HL-60 (cell line): Measurements from ENCODE around the gene C1QTNF9.
A peak's percentile ranks its signal among the peaks of the same experiment; 100 is the strongest.

ENCODE experiments used
- DNase-seq, 2 experiments: peaks; one replicate each; pipeline ENCODE4 v3.0.0-alpha.2; 2010 to 2020; ENCODE audit warnings: low read depth in 1 of 2, low spot score in 1 of 2
- H3K27ac ChIP-seq: fragments of 250-450 bp; sonication (Bioruptor Pico); replicated peaks from 2 replicates; pipeline ENCODE4 v1.5.1; 2020; ENCODE audit warnings: mild to moderate bottlenecking, moderate library complexity
- H3K27me3 ChIP-seq: fragments of 250-450 bp; sonication (Bioruptor Pico); 2 replicates; pipeline ENCODE4 v1.5.1; 2021; ENCODE audit warnings: mild to moderate bottlenecking, moderate library complexity; ENCODE audit not compliant: insufficient read depth, poor library complexity, severe bottlenecking
- H3K4me3 ChIP-seq: replicated peaks from 2 replicates; pipeline ENCODE4 v1.5.1; 2011; ENCODE audit warnings: mild to moderate bottlenecking, control low read depth, low read length; ENCODE audit not compliant: insufficient read depth
- GABPA ChIP-seq: IDR thresholded peaks from 2 replicates; pipeline ENCODE4 v1.6.1; 2012; ENCODE audit warnings: low read depth
- POLR2AphosphoS5 ChIP-seq: IDR thresholded peaks from 2 replicates; pipeline ENCODE4 v1.6.1; 2012; ENCODE audit warnings: low read depth
- SPI1 ChIP-seq: IDR thresholded peaks from 2 replicates; pipeline ENCODE4 v1.6.1; 2012; ENCODE audit warnings: low read depth, mild to moderate bottlenecking, borderline replicate concordance
- TF ChIP-seq, protein P1 (sequence below): IDR thresholded peaks from one replicate; pipeline ENCODE4 v1.5.1; 2011; ENCODE audit warnings: low read length, control low read depth, inconsistent platforms; ENCODE audit not compliant: insufficient read depth
- TF ChIP-seq, protein P2 (sequence below): IDR thresholded peaks from 2 replicates; pipeline ENCODE4 v1.6.1; 2012; ENCODE audit warnings: low read depth; ENCODE audit not compliant: insufficient replicate concordance

The C1QTNF9 gene

DNA sequence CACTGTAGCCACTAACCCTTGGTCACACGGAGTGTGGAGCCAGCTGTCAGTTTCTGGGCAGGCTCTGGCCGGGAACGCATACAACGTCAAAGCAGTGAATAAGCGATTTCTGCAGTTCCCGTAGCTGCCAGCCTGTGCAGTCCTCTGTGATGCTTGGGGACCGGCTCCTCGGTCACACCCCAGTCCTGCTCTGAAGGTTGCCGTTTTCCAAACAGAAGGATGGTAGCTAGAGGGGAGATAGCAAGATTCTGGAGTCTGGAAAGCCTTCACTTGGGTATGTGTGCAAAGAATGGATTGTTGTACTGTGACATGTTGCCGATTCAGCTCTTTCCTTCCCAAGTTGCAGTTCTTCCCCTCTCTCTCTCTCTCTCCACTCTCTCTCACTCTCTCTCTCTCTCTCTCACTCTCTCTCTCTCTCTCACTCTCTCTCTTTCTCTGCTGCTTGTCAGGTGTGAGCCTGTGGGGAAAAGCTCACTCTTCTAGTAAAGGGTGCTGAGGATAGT, 38.7 kb upstream of the C1QTNF9 start:
- TF ChIP-seq POLR2AphosphoS5 (no peak), SPI1 (no peak), GABPA (no peak)
- TF ChIP-seq, protein P1, sequence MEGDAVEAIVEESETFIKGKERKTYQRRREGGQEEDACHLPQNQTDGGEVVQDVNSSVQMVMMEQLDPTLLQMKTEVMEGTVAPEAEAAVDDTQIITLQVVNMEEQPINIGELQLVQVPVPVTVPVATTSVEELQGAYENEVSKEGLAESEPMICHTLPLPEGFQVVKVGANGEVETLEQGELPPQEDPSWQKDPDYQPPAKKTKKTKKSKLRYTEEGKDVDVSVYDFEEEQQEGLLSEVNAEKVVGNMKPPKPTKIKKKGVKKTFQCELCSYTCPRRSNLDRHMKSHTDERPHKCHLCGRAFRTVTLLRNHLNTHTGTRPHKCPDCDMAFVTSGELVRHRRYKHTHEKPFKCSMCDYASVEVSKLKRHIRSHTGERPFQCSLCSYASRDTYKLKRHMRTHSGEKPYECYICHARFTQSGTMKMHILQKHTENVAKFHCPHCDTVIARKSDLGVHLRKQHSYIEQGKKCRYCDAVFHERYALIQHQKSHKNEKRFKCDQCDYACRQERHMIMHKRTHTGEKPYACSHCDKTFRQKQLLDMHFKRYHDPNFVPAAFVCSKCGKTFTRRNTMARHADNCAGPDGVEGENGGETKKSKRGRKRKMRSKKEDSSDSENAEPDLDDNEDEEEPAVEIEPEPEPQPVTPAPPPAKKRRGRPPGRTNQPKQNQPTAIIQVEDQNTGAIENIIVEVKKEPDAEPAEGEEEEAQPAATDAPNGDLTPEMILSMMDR, result no peak
- TF ChIP-seq, protein P2, sequence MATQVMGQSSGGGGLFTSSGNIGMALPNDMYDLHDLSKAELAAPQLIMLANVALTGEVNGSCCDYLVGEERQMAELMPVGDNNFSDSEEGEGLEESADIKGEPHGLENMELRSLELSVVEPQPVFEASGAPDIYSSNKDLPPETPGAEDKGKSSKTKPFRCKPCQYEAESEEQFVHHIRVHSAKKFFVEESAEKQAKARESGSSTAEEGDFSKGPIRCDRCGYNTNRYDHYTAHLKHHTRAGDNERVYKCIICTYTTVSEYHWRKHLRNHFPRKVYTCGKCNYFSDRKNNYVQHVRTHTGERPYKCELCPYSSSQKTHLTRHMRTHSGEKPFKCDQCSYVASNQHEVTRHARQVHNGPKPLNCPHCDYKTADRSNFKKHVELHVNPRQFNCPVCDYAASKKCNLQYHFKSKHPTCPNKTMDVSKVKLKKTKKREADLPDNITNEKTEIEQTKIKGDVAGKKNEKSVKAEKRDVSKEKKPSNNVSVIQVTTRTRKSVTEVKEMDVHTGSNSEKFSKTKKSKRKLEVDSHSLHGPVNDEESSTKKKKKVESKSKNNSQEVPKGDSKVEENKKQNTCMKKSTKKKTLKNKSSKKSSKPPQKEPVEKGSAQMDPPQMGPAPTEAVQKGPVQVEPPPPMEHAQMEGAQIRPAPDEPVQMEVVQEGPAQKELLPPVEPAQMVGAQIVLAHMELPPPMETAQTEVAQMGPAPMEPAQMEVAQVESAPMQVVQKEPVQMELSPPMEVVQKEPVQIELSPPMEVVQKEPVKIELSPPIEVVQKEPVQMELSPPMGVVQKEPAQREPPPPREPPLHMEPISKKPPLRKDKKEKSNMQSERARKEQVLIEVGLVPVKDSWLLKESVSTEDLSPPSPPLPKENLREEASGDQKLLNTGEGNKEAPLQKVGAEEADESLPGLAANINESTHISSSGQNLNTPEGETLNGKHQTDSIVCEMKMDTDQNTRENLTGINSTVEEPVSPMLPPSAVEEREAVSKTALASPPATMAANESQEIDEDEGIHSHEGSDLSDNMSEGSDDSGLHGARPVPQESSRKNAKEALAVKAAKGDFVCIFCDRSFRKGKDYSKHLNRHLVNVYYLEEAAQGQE, result no peak
- DNase-seq, result peak in 1 of 2 experiments; percentile 53
- Histone ChIP-seq H3K27me3 (no peaks in the 10 kb centered on the region), H3K4me3 (peak overlapping the region; percentile 45), H3K27ac (no peak overlapping the region)

DNA sequence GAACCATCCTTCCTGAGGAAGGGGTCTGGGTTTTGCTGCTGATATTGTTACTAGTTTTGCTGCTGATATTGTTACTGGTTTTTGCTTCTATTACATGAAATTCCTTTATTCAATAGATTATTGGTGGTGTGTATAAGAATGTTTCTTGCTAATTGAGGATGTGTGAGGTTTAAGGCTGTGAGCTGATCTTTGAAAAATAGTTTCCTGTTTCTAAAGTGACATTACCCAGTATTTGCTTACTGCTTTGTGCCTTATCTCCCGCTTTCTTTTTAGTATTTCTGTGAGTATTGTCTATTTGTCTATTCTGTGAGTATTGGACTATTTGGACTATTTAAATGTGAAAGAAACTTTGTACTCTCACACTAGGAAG, 38.2 kb upstream of the C1QTNF9 start:
- Histone ChIP-seq H3K27me3 (no peaks in the 10 kb centered on the region), H3K4me3 (peak overlapping the region; percentile 45), H3K27ac (no peak overlapping the region)
- TF ChIP-seq SPI1 (no peak), POLR2AphosphoS5 (no peak), GABPA (no peak)
- TF ChIP-seq, protein P1, result no peak
- TF ChIP-seq, protein P2, result no peak
- no peak for DNase-seq

DNA sequence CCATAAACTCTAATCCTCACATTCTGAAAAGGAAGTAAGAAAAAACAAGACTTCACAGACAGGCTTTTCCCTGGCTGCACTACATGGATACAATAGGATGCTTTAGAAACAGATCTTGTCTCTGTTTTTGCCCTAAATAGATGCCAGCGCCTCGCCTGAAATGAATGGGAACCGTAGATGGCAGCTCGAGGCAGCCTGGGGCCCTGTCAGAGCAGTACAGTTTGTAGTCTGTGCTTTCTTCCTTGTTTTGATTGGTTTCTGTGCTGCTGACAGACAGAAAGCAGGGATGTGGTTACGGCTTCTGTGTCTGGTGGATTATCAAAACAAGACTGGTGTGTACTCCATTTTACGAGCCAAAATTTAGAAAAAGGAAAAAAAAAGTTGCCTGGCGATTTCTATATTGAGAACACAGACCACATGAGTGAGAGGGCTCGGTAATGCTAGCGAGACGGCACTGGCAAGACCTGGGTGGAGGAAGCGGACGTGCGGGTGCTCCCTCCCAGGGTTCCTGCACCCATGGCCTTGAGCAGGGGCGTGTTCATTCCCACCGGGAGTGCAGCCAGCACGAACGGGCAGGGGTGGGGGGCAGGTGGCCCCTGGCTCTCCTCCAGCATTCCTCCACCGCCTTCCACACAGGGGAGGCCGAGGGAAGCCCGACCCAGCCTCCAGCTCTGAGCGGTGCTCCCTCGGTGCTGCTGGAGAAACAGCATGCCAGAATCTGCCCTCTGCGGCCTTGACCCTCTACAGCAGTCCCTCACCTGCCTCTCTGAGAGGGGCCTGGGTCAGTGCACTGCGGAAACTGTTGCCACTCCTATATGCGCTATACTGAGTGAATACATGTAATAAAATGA, 37.6 kb upstream of the C1QTNF9 start:
- TF ChIP-seq, protein P2, result no peak
- TF ChIP-seq, protein P1, result no peak
- TF ChIP-seq GABPA, result no peak
- no peak for TF ChIP-seq SPI1
- TF ChIP-seq POLR2AphosphoS5, result no peak
- Histone ChIP-seq H3K27me3 (no peaks in the 10 kb centered on the region), H3K4me3 (peak overlapping the region; percentile 33), H3K27ac (0 out of 2 replicates have a peak overlapping the region, but pooled peaks have one; percentile 22)
- DNase-seq, result peak in 1 of 2 experiments; percentile 34
